Naive B cell (primary cell): ENCODE measurements around the gene ITPKB. TPM values are rescaled to one million over a fixed set of nuclear protein-coding genes. Genes with fewer than 3 reads are reported as not detected.

ENCODE experiments used
- ATAC-seq, 2 donors: fragments of 150-1000 bp; cut with Tn5 transposase; 2 replicates each; pipeline ENCODE4 v1.10.0; 2021; ENCODE audit warnings: low read depth in 2 of 2, mild to moderate bottlenecking in 2 of 2, moderate library complexity in 2 of 2
- DNase-seq: peaks from one replicate; pipeline ENCODE4 v3.0.0; 2022
- H3K27ac Mint-ChIP-seq, 6 donors: one replicate each; pipeline ENCODE4 v1.8.0; 2020 to 2022; ENCODE audit warnings: mild to moderate bottlenecking in 6 of 6, mixed read lengths in 6 of 6, moderate library complexity in 5 of 6, inconsistent platforms in 2 of 6
- H3K27me3 Mint-ChIP-seq, 3 donors: one replicate each; pipeline ENCODE4 v1.8.0; 2021 to 2022; ENCODE audit warnings: mixed read lengths in 3 of 3, mild to moderate bottlenecking in 1 of 3
- H3K36me3 Mint-ChIP-seq, 2 donors: one replicate each; pipeline ENCODE4 v1.8.0; 2020 to 2022; ENCODE audit warnings: mixed read lengths in 2 of 2, inconsistent platforms in 1 of 2, mild to moderate bottlenecking in 1 of 2
- H3K4me1 Mint-ChIP-seq, 3 donors: one replicate each; pipeline ENCODE4 v1.8.0; 2020 to 2022; ENCODE audit warnings: mixed read lengths in 3 of 3, inconsistent platforms in 1 of 3, mild to moderate bottlenecking in 1 of 3, moderate library complexity in 1 of 3
- H3K4me3 Mint-ChIP-seq, 8 donors: one replicate each; pipeline ENCODE4 v1.8.0; 2020 to 2022; ENCODE audit warnings: mild to moderate bottlenecking in 8 of 8, mixed read lengths in 8 of 8, moderate library complexity in 8 of 8, inconsistent platforms in 2 of 8
- H3K9me3 Mint-ChIP-seq, 7 donors: one replicate each; pipeline ENCODE4 v1.8.0; 2020 to 2022; ENCODE audit warnings: mixed read lengths in 7 of 7, mild to moderate bottlenecking in 5 of 7, inconsistent platforms in 2 of 7, moderate library complexity in 1 of 7
- polyA plus RNA-seq, 6 donors: library from polyadenylated mRNA; unstranded; fragments of 300-500 nt; fragmentation: Illumina TruSeq; gene quantifications; one replicate each; pipeline ENCODE4 v1.2.3, GENCODE V29; 2021; ENCODE audit warnings: low read depth in 6 of 6

Gene ITPKB
- polyA plus RNA-seq, 6 donors from 2014 or later, result 24.5 to 48.9 (median 34.1) TPM

- peak overlapping the region; percentile 98 to 100 (median 100) for H3K27ac Mint-ChIP-seq
- peak; percentile 75 for DNase-seq
- H3K4me3 Mint-ChIP-seq, result peak overlapping the region; percentile 87 to 97 (median 94)
- H3K36me3 Mint-ChIP-seq, result peaks cover 4 to 8% of the 10 kb centered on the region in 2 donors
- peaks cover 92 to 99% (median 97%) of the 10 kb centered on the region in 3 donors for H3K4me1 Mint-ChIP-seq
- no peaks in the 10 kb centered on the region for H3K27me3 Mint-ChIP-seq
- H3K9me3 Mint-ChIP-seq, result no peaks in the 10 kb centered on the region
- peak; percentile 41 to 54 for ATAC-seq
Measured at GRCh38 chr1:226679853-226680516, 59.1 kb downstream of the ITPKB start.

- Mint-ChIP-seq H3K4me1 (peaks cover 91 to 99% (median 97%) of the 10 kb centered on the region in 3 donors), H3K27ac (peak overlapping the region; percentile 98 to 100 (median 100)), H3K36me3 (peaks cover 4 to 14% of the 10 kb centered on the region in 2 donors), H3K4me3 (peak overlapping the region; percentile 87 to 97 (median 94)), H3K27me3 (no peaks in the 10 kb centered on the region), H3K9me3 (no peaks in the 10 kb centered on the region)
- no peak for DNase-seq
- no peak for ATAC-seq
Measured at GRCh38 chr1:226679262-226679661, 59.8 kb downstream of the ITPKB start.

GRCh38 chr1:226678701-226679100, 60.4 kb downstream of the ITPKB start:
- H3K27ac Mint-ChIP-seq, result peak overlapping the region; percentile 83 to 100 (median 100)
- H3K4me3 Mint-ChIP-seq, result peak overlapping the region; percentile 42 to 97 (median 90)
- peaks cover 89 to 99% (median 96%) of the 10 kb centered on the region in 3 donors for H3K4me1 Mint-ChIP-seq
- H3K9me3 Mint-ChIP-seq, result no peaks in the 10 kb centered on the region
- ATAC-seq (no peak), DNase-seq (no peak)
- no peaks in the 10 kb centered on the region for H3K27me3 Mint-ChIP-seq
- peaks cover 5 to 9% of the 10 kb centered on the region in 2 donors for H3K36me3 Mint-ChIP-seq

- peaks cover 7 to 8% of the 10 kb centered on the region in 2 donors for H3K36me3 Mint-ChIP-seq
- H3K9me3 Mint-ChIP-seq, result no peaks in the 10 kb centered on the region
- H3K27me3 Mint-ChIP-seq, result no peaks in the 10 kb centered on the region
- DNase-seq, result no peak
- no peak for ATAC-seq
- peaks cover 89 to 98% (median 96%) of the 10 kb centered on the region in 3 donors for H3K4me1 Mint-ChIP-seq
- peak overlapping the region; percentile 19 to 97 (median 90) for H3K4me3 Mint-ChIP-seq
- H3K27ac Mint-ChIP-seq, result peak overlapping the region; percentile 83 to 100 (median 100)
Measured at GRCh38 chr1:226678251-226678650, 60.8 kb downstream of the ITPKB start.

- H3K9me3 Mint-ChIP-seq, result no peaks in the 10 kb centered on the region
- no peaks in the 10 kb centered on the region for H3K27me3 Mint-ChIP-seq
- ATAC-seq (peak; percentile 70 to 73), DNase-seq (peak; percentile 80)
- H3K27ac Mint-ChIP-seq, result peak overlapping the region; percentile 99 to 100 (median 100)
- peaks cover 89 to 98% (median 96%) of the 10 kb centered on the region in 3 donors for H3K4me1 Mint-ChIP-seq
- peaks cover 8 to 9% of the 10 kb centered on the region in 2 donors for H3K36me3 Mint-ChIP-seq
- H3K4me3 Mint-ChIP-seq, result peak overlapping the region; percentile 89 to 97 (median 96)
Measured at GRCh38 chr1:226677027-226678020, 61.8 kb downstream of the ITPKB start.

- H3K27me3 Mint-ChIP-seq, result no peaks in the 10 kb centered on the region
- peak overlapping the region; percentile 82 to 97 (median 96) for H3K4me3 Mint-ChIP-seq
- peak; percentile 59 for DNase-seq
- H3K27ac Mint-ChIP-seq, result peak overlapping the region; percentile 99 to 100 (median 100)
- ATAC-seq, result no peak
- H3K36me3 Mint-ChIP-seq, result peaks cover 9 to 15% of the 10 kb centered on the region in 2 donors
- H3K9me3 Mint-ChIP-seq, result no peaks in the 10 kb centered on the region
- H3K4me1 Mint-ChIP-seq, result peaks cover 92 to 99% (median 97%) of the 10 kb centered on the region in 3 donors
Measured at GRCh38 chr1:226676381-226676780, 62.7 kb downstream of the ITPKB start.

GRCh38 chr1:226675715-226676357, 63.2 kb downstream of the ITPKB start:
- DNase-seq (no peak), ATAC-seq (no peak)
- no peaks in the 10 kb centered on the region for H3K9me3 Mint-ChIP-seq
- peaks cover 92 to 99% (median 97%) of the 10 kb centered on the region in 3 donors for H3K4me1 Mint-ChIP-seq
- H3K27me3 Mint-ChIP-seq, result no peaks in the 10 kb centered on the region
- peaks cover 9 to 16% of the 10 kb centered on the region in 2 donors for H3K36me3 Mint-ChIP-seq
- peak overlapping the region; percentile 92 to 99 (median 96) for H3K4me3 Mint-ChIP-seq
- H3K27ac Mint-ChIP-seq, result peak overlapping the region; percentile 99 to 100 (median 100)

- Mint-ChIP-seq H3K36me3 (peaks cover 9 to 16% of the 10 kb centered on the region in 2 donors), H3K27ac (peak overlapping the region; percentile 99 to 100 (median 100)), H3K4me3 (peak overlapping the region; percentile 92 to 99 (median 96)), H3K9me3 (no peaks in the 10 kb centered on the region), H3K27me3 (no peaks in the 10 kb centered on the region), H3K4me1 (peaks cover 91 to 96% (median 94%) of the 10 kb centered on the region in 3 donors)
- DNase-seq (peak; percentile 88), ATAC-seq (peak; percentile 74 to 75)
Measured at GRCh38 chr1:226674892-226675714, 64.0 kb downstream of the ITPKB start.

GRCh38 chr1:226672339-226672762, 66.7 kb downstream of the ITPKB start:
- no peaks in the 10 kb centered on the region for H3K27me3 Mint-ChIP-seq
- peak overlapping the region; percentile 64 to 100 (median 92) for H3K27ac Mint-ChIP-seq
- no peak for ATAC-seq
- peaks cover 69 to 83% (median 82%) of the 10 kb centered on the region in 3 donors for H3K4me1 Mint-ChIP-seq
- peaks cover 9 to 16% of the 10 kb centered on the region in 2 donors for H3K36me3 Mint-ChIP-seq
- H3K9me3 Mint-ChIP-seq, result no peaks in the 10 kb centered on the region
- H3K4me3 Mint-ChIP-seq, result peak overlapping the region in 7 of 8 donors; percentile 43 to 96 (median 74)
- no peak for DNase-seq

GRCh38 chr1:226671277-226671676, 67.8 kb downstream of the ITPKB start:
- Mint-ChIP-seq H3K9me3 (no peaks in the 10 kb centered on the region), H3K36me3 (peaks cover 9 to 16% of the 10 kb centered on the region in 2 donors), H3K27ac (peak overlapping the region; percentile 64 to 100 (median 83)), H3K4me1 (peaks cover 70 to 83% (median 82%) of the 10 kb centered on the region in 3 donors), H3K4me3 (peak overlapping the region; percentile 44 to 92 (median 59)), H3K27me3 (no peaks in the 10 kb centered on the region)
- no peak for ATAC-seq
- no peak for DNase-seq

GRCh38 chr1:226670073-226670472, 69.0 kb downstream of the ITPKB start:
- H3K9me3 Mint-ChIP-seq, result no peaks in the 10 kb centered on the region
- H3K27ac Mint-ChIP-seq, result peak overlapping the region in 2 of 6 donors; percentile 60 to 61
- H3K4me1 Mint-ChIP-seq, result peaks cover 66 to 83% (median 79%) of the 10 kb centered on the region in 3 donors
- ATAC-seq (no peak), DNase-seq (no peak)
- peak overlapping the region in 2 of 8 donors; percentile 60 to 74 for H3K4me3 Mint-ChIP-seq
- peaks cover 9 to 19% of the 10 kb centered on the region in 2 donors for H3K36me3 Mint-ChIP-seq
- H3K27me3 Mint-ChIP-seq, result no peaks in the 10 kb centered on the region

- Mint-ChIP-seq H3K36me3 (peaks cover 4 to 15% of the 10 kb centered on the region in 2 donors), H3K9me3 (no peaks in the 10 kb centered on the region), H3K4me1 (peaks cover 56 to 84% (median 79%) of the 10 kb centered on the region in 3 donors), H3K27me3 (no peaks in the 10 kb centered on the region), H3K4me3 (no peak overlapping the region), H3K27ac (peak overlapping the region in 3 of 6 donors; percentile 49 to 89 (median 63))
- DNase-seq (no peak), ATAC-seq (no peak)
Measured at GRCh38 chr1:226668173-226668560, 70.9 kb downstream of the ITPKB start.
